HG03175 (cell line): ENCODE data around the gene SWI5.
"Not testable (repeated sequence)": the region's sequence is repeated elsewhere in the genome, so short reads cannot be mapped to it uniquely, and the experiment has no call there.

Experiments
- ATAC-seq: cut with Tn5 transposase; IDR thresholded peaks from one replicate; pipeline ENCODE4 v1.9.1; 2021; ENCODE audit warnings: mild to moderate bottlenecking, moderate library complexity; ENCODE audit not compliant: unreplicated experiment

SWI5 gene

GRCh38 chr9:128276008-128276573 is at the start of gene SWI5:
Gene SWI5, plus strand, starts transcription at chr9:128276276.
- peak; percentile 96 for ATAC-seq

- no peak for ATAC-seq
Observed at GRCh38 chr9:128226412-128226801, 49.7 kb upstream of the SWI5 start.

GRCh38 chr9:128230897-128231296 is 45.2 kb upstream of the SWI5 start:
- not testable (repeated sequence) for ATAC-seq

DNA sequence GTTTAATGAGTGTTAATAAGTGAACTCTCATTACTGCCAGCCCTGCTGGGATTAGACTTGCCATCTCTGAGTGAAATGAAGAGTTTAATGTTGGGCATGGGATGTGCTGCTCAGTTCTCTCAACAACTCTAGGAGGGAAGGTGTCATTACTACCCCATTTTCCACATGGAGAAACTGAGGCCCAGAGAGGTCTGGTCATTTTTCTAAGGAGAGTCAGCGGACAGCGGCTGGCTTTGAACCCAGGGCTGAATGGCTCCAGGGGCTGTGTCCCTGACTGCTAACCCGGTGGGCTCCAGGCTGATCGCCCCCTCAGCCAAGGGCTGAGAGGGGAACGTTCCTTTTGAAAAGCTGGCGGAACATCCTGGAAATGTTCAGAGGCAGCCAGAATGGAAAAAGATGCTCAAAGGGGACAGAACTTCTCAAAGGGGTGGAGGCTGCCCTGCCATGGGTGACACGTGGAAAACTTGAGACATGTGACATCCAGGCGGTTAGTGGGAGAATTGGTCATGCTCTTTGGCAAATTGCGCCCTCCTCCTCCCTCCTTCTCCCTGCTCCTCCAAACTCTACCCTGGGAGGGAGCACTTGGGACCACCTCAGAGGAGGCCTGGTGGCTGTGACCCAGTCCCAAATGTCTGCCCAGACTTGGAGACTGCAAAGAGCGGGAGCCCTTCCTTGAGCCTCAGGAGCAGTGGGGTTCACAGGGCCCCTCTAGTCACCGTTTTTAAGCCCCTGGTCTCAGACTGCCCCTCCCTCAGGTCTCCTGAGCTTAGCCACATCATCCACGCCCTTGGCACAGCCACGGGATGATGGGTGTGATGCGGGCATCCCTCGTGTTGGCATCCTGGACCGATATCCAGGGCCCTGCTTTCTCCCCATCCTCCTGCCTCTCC is 44.2 kb upstream of the SWI5 start:
- ATAC-seq = no peak

DNA sequence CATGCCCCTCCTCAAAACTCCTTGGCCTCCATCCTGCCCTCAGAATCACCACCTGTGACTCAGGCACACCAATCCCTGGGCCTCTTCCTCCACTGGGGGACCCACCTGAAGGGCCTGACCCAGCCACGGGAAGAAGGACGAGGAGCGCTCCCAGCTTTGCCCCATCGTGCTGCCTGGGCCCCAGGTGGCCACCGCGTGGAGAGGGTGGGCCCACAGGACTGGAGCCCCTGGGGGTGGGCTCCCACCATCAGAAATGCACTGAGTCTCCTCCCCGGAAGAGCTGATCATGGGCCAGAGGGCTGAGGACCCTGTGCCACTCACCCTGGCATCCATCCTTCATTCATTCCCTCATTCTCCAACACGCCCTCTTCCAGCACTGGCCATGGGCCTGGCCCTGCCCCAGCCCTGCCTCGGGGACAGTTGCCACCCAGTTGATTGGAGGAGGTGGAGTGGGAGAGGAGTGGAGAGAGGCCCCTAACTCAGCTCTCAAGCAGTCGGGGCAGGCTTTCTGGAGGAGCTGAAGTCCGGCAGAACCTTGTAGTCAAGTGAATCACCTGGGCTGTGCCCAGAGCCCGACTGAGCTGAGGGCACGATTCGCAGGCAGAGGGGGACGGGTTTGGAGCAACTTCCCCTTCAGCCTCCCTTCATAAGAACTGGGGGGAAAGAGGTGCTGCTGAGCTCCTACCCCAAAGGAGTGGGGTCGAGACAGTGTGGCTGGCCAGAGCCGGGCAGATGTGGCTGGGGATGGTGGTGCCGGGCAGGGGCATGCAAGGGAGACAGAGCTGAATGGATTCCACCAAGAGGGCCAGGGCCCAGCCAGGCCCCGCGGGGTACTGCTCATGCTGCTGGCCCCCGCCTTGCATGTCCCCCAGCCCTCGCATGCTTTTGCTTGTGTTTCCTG is 43.3 kb upstream of the SWI5 start:
- no peak for ATAC-seq

DNA sequence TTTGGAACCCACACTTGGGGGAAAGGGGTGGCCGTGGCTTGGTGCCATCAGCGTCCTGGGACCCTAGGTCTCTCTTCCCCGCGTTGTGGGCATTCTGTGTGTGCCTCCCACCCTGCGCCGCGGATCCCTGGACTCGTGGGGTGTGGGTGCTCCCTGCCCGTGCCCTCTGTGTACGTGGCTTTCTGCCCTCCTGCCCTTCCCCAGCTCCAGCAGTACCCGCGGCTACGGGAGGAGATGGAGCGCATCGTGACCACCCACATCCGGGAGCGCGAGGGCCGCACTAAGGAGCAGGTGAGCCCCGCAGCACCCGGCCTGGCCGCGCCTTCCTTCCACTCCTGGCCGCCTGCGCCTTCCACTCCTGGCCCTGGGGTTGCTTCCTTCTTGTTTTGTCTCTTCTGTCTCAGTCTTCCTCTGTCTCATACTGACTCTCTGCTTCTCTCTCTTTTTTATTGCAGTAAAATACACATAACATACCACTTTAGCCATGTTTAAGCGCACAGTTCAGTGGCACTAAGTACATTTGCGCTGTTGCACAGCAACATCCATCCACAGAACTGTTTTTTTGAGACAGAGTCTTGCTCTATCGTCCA is 42.2 kb upstream of the SWI5 start:
- ATAC-seq = no peak

DNA sequence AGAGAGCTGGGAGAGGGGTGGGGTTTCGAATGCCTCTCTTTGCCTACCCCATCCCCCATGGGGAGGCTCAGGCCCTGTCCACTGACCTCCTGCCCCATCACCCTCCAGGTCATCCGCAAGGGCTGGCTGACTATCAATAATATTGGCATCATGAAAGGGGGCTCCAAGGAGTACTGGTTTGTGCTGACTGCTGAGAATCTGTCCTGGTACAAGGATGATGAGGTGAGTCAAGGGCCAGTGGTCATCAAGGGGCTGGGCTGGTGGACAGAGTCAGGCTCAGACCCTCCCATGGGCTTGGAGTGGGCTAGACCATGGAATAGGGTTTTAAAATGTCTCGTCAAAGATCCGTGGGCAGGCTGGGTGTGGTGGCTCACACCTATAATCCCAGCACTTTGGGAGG is 34.0 kb upstream of the SWI5 start:
- ATAC-seq = no peak

GRCh38 chr9:128242828-128243214 is 33.3 kb upstream of the SWI5 start:
- no peak for ATAC-seq

DNA sequence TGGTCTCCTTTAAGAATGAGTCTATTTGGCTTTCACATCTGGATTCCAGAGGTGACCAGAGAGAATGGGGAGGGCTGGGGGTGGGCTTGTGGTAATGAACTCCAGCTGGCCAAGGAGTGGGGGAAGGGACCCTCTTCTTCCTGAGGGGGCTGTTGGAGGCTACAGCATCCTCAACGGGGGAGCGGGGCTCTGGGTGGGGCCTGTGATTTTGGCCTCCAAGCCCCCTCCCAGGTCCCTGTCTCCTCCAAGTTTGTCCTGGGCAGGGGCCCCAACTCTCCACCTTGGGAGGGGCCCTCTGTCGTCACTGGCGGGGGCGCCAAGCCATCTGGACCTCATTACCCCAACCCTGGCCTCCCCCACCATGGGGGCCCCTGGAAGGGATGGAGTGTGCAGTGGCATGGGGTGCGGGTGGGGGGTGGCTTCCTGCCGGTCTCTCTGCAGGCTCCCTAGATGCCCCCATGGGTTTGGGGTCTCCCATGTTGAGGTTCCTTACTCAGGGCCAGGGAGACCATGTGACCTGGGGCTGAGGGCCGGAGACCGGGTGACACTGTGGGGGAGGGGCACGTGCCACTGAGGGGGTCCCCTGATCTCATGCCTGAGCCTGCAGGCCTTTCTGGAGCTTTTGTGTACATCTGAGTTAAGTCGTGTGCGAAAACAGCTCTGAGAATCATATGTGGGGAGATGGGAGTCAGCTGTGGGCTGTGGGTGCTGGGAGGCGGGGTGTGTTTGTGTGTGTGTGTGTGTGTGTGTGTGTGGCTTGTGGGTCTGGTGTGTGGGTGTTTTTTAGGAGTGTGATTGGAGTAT is 32.7 kb upstream of the SWI5 start:
- ATAC-seq = no peak

GRCh38 chr9:128244091-128244836 is 31.8 kb upstream of the SWI5 start:
- ATAC-seq = no peak

- ATAC-seq = no peak
Observed at GRCh38 chr9:128244837-128245231, 31.2 kb upstream of the SWI5 start.

DNA sequence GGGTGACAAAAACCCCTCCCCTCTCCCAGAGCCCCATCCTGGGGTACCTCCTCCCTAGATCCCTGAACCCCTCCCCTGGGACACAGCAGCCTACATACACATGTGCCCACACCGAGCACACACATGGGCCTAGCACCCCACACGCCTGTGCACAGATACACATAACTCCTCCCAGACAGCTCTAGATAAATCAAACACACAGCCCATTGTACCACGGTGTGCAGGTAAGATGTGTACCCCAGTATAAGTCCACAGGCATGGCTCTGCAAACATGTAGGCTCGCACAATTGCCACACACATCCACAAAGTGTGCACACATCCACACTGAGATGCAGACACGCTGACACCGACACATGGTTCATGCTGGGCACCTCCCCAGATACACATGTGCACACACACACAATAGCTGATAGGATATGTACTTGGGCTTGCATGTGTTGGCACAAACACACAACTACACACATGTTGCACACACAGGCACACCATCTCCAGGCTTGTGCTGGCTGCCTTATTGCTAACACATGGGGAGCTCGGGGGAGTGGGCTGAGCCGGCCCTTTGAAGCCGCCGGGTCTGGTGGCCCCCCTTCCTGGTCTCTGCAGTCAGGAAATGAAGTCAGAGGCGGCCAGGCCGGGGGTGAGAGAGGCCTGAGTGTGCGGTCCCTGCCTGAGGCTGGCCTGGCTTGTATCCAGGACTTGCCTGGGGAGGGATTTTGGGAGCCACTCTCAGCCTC is 30.5 kb upstream of the SWI5 start:
- no peak for ATAC-seq

DNA sequence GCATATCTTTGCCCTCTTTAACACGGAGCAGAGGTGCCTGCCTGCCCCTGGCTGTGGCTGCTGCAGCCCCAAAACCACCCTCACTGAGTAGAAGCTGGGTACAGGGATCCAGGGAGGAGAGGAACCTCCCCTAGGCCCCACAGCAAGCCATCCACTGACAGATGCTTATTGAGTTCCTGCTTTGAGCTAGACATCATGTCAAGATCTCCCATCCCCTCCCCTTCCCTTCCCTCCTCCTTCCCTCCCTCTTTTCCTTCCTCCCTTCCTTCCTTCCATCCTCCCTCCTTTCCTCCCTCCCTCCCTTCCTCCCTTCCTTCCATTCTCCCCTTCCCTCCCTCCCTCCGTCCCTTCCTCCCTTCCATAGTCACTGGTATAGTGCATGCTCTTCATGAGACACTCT is 29.6 kb upstream of the SWI5 start:
- no peak for ATAC-seq

GRCh38 chr9:128247226-128247803 is 28.8 kb upstream of the SWI5 start:
- no peak for ATAC-seq

DNA sequence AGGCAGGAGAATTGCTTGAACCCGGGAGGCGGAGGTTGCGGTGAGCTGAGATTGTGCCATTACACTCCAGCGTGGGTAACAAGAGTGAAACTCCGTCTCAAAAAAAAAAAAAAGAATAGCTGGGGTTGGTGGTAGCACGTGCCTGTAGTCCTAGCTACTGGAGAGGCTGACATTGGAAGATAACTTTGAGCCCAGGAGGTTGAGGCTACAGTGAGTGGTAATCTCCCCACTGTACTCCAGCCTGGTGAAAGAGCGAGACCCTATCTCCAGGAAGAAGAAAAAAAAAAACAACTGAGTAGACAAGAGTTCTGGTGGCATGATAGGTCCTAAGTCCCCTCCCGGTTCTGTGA is 26.5 kb upstream of the SWI5 start:
- no peak for ATAC-seq

GRCh38 chr9:128249908-128250838 is 25.9 kb upstream of the SWI5 start:
- peak; percentile 73 for ATAC-seq

DNA sequence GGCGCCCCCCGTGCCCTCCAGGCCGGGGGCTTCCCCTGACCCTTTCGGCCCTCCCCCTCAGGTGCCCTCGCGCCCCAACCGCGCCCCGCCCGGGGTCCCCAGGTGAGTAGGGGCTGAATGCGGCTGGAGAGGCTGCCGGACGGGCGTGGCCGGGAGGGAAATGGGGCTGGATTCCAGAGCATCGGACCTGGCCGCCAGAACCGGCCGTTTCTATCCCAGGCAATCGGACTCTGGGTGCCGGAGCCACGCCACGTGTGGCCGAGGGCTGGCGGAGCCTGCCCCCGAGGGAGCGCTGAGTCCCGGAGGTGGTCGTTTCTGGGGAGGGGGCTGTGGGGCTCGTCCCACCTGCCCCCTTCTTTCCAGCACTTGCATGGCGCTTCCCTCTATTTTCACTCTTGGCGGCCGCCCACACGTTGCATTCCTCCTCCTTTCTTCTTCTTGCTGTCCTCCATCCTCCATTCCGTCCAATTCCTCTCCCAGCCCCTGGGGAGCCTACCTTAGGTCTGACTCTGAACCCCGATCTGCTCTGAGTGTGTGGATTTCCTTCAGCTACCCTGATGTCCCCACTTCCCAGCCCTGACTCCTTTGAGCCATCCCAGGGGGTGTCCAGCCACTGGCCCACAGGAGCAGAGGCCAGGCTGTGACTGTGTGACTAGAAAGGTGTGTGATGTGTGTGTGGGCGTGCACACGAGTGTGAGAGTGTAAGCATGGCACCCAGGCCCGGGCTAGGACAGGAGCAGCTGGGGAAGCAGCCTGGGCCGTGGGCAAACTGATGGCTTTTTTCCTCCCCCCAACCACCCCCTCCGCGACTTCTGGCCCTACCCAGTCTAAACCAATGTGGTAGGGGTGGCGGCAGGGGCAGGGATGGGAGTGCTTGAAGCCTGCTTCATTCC is 25.0 kb upstream of the SWI5 start:
- no peak for ATAC-seq
